G401 (cell line): ENCODE data around the gene SOX3. TPM values are rescaled to one million over a fixed set of nuclear protein-coding genes. Genes with fewer than 3 reads are reported as not detected.

Source experiments
- DNase-seq: peaks from one replicate; pipeline ENCODE4 v3.0.0-alpha.2; 2015; ENCODE audit warnings: low spot score
- in situ Hi-C: cut with HindIII; loops from 2 replicates; pipeline ENCODE4 v1.10.0; 2016; ENCODE audit warnings: low sequenced_read_pairs, mixed read lengths
- total RNA-seq: library from RNA; depleted of rRNA; stranded (reverse); fragments of >200 nt; shearing (Covaris generic); gene quantifications from 2 replicates; pipeline ENCODE4 v1.2.3, GENCODE V29; 2014; rRNA removed

SOX3 gene
- total RNA-seq: not detected in 2 replicates

GRCh38 chrX:140504371-140505324 lies at the start of gene SOX3:
SOX3 (minus strand) TSS chrX:140505069; CDS start chrX:140505060, 9 bp downstream.
- DNase-seq: no peak
- in situ Hi-C loops: no loop called here

- in situ Hi-C loops: no loop called here
- no peak for DNase-seq
These were observed 44.1 kb upstream of the SOX3 start for GRCh38 chrX:140548985-140549384.

- DNase-seq: no peak
- in situ Hi-C loops: no loop called here
These were observed 21.3 kb upstream of the SOX3 start for GRCh38 chrX:140526171-140526570.

GRCh38 chrX:140525448-140525847 lies 20.6 kb upstream of the SOX3 start:
- no peak for DNase-seq
- in situ Hi-C loops: no loop called here

DNA sequence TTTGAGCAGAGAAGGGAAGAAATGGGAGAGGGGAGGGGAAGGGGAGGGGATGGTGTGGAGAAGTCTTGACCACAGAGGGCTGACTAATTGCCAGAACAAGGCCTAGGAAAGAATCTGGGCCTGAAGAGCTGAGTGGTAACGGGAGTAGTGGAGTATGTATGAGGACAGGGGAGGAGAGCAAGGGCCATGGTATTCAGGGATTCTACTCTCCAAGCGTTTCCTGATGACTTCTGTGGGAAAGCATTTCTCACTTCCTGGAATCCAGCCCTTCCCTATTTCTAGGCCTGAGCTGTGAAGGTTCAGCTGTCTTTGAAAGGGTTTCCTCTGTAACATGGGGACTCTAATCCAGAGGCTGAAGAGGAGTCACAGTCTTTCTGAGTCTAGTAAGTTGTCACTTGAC lies 19.7 kb upstream of the SOX3 start:
- DNase-seq: no peak

DNA sequence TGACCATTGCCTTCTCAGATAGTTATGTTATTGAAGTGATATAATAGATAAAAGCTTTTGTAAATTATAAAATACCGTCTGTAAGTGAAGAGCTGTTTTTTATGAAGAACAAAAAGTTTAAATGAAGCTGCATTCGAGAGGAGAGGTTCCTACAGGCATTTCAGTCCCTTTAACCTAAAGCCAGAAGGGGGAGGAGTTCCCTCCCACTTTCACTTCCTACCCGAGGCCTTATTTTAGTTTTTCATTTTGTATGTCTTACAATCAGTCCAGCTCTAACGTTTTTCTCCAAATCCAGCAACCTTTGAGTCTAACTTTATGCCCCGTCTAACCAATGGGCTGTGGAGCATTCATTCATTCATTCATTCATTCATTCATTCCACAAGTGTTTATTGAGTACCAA lies 16.5 kb upstream of the SOX3 start:
- in situ Hi-C loops: no loop called here
- no peak for DNase-seq

More for the DNA sequence above, 19.7 kb upstream of the SOX3 start:
- in situ Hi-C loops: no loop called here

GRCh38 chrX:140514554-140514953 lies 9.7 kb upstream of the SOX3 start:
- DNase-seq: no peak
- in situ Hi-C loops: no loop called here

- in situ Hi-C loops: no loop called here
- DNase-seq: no peak
These were observed 6.0 kb upstream of the SOX3 start for GRCh38 chrX:140510895-140511295.

DNA sequence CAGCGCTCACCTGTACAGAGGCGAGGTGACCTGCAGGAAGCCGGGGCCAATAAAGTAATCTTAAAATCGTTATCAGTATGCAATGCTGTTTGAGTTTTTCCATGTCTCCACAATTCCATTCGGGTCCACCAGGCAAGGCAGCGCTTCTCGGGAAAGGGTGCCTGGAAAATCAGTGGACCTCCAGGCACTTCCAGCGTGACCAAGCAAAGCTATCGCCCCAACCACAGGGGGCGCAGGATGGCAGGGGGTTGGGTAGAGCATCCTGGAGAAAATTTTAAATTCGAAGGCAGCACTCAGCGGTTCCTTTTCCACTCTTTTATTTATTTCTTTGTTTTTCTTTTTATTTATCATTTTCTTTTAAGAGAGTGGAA lies 5.4 kb upstream of the SOX3 start:
- DNase-seq: no peak
- in situ Hi-C loops: no loop called here

DNA sequence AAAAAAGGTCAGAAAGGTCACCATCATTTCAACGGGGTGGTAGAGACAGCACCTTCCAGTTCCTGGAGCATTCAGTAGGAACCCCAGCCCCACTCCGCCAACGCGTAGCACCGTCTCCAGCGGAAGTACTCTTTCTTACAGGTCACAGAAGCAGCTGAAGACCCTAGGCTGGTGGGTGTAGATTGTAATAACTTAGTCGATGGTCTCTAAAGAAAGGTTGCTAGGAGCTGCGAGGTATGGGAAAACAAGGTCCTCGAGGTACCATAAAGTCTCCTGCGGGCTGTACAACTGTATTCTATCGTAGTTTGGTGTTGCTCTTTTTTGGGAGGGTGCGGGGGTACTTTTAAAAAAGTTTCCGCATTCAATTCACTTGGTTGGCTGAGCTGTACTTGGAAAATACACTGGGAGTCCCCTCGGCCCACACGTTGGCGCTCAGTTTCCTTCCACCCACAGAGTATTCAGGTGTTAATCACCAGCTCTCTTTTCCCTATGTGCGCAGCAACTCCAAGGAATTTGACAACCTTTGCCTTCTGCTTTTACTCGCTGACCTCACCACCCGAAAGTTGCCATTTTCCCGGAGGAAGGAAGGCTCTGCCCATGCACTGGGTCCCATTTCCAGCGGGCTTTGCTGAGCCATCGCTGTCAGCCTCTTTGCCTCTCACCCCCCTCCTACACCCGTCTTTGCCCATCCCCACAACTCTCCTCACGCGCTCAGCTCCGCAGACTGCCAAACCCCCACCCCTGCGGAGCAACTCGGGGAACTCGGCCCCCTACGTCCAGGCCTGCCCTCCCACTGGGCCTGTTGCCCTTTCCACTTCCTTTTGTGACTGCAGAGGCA lies 4.8 kb upstream of the SOX3 start:
- DNase-seq: no peak
- in situ Hi-C loops: no loop called here

- in situ Hi-C loops: no loop called here
These were observed 4.1 kb upstream of the SOX3 start for GRCh38 chrX:140508958-140509357.

GRCh38 chrX:140507982-140508305 lies 3.1 kb upstream of the SOX3 start:
- in situ Hi-C loops: no loop called here
- no peak for DNase-seq

More at GRCh38 chrX:140508958-140509357, 4.1 kb upstream of the SOX3 start:
- DNase-seq: no peak

GRCh38 chrX:140507223-140507981 lies 2.5 kb upstream of the SOX3 start:
- DNase-seq: no peak
- in situ Hi-C loops: no loop called here

- no peak for DNase-seq
- in situ Hi-C loops: no loop called here
These were observed 810 bp upstream of the SOX3 start for GRCh38 chrX:140505421-140506337.

DNA sequence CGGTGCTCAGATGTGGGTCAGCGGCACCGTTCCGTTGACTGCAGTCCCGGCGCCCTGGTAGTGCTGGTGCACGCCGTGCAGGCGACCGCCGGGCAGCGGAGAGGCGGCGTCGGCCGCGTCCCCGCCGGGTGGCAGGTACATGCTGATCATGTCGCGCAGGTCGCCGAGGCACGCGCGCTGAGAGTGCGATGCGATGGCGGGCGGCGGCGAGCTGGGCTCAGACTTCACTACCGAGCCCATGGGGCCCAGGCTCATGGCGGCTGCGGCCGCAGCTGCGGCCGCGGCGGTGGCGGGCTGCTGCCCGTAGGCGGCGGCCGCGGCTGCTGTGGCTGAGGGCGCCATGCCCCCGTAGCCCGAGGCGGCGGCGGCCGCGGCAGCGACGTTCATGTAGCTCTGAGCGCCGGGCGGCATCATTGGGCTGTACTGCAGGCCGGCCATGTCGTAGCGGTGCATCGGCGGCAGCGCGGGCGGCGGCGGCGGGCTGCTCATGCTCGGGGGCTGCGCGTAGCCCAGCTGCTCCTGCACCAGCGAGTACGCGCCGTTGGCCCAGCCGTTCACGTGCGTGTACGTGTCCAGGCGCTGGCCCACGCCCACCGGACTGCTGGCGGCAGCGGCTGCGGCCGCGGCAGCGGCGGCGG lies 1.0 kb downstream of the SOX3 start:
- in situ Hi-C loops: no loop called here
- DNase-seq: no peak

GRCh38 chrX:140503238-140503601 lies 1.6 kb downstream of the SOX3 start:
- in situ Hi-C loops: no loop called here

GRCh38 chrX:140502491-140503237 lies 2.2 kb downstream of the SOX3 start:
- in situ Hi-C loops: no loop called here

More at GRCh38 chrX:140503238-140503601, 1.6 kb downstream of the SOX3 start:
- DNase-seq: no peak

More at GRCh38 chrX:140502491-140503237, 2.2 kb downstream of the SOX3 start:
- no peak for DNase-seq
